OCI-LY3 (cell line): Measurements from ENCODE around the gene RHOBTB3.
A peak's percentile ranks its signal among the peaks of the same experiment; 100 is the strongest.

ENCODE experiments used
- H2AFZ ChIP-seq: fragments of 200-600, 300-600 bp; shearing (Covaris generic); 2 replicates; pipeline ENCODE4 v1.6.0; 2014; ENCODE audit warnings: antibody characterized with exemption, low read depth, low read length
- H3K27ac ChIP-seq: fragments of 200-600, 300-600 bp; sonication (generic); 2 replicates; pipeline ENCODE4 v1.5.1; 2014; ENCODE audit warnings: mild to moderate bottlenecking, low read length, moderate library complexity, mixed read lengths
- H3K27me3 ChIP-seq: fragments of 200-600, 300-600 bp; sonication (generic); 2 replicates; pipeline ENCODE4 v1.6.1; 2014; ENCODE audit warnings: low read depth, low read length, mixed read lengths
- H3K36me3 ChIP-seq: fragments of 200-600, 300-600 bp; sonication (generic); replicated peaks from 2 replicates; pipeline ENCODE3; 2014; ENCODE audit warnings: low read depth, low read length, mixed read lengths
- H3K4me1 ChIP-seq: fragments of 300-600, 200-600 bp; sonication (generic); 2 replicates; pipeline ENCODE4 v1.6.1; 2014; ENCODE audit warnings: low read length, mixed read lengths
- H3K4me2 ChIP-seq: fragments of 200-600, 300-600 bp; sonication (generic); 2 replicates; pipeline ENCODE4 v1.6.1; 2014; ENCODE audit warnings: low read length, mixed read lengths
- H3K4me3 ChIP-seq: fragments of 300-600, 200-600 bp; sonication (generic); 2 replicates; pipeline ENCODE4 v1.5.1; 2014; ENCODE audit warnings: antibody characterized with exemption, mild to moderate bottlenecking, low read length, moderate library complexity
- H3K79me2 ChIP-seq: fragments of 300-600, 200-600 bp; shearing (Covaris generic); 2 replicates; pipeline ENCODE4 v1.6.1; 2014; ENCODE audit warnings: mild to moderate bottlenecking, low read length, mixed read lengths
- H3K9ac ChIP-seq: fragments of 300-600, 200-600 bp; shearing (Covaris generic); 2 replicates; pipeline ENCODE4 v1.6.0; 2014; ENCODE audit warnings: mild to moderate bottlenecking, low read length, moderate library complexity
- H3K9me3 ChIP-seq: fragments of 200-600, 300-600 bp; shearing (Covaris generic); 2 replicates; pipeline ENCODE4 v1.6.1; 2014; ENCODE audit warnings: low read length, mixed read lengths; ENCODE audit not compliant: insufficient read depth
- H4K20me1 ChIP-seq: fragments of 200-600, 300-600 bp; sonication (generic); 2 replicates; pipeline ENCODE4 v1.6.1; 2016; ENCODE audit warnings: low read length, mixed read lengths; ENCODE audit not compliant: insufficient read depth
- CTCF ChIP-seq: fragments of 200-600, 300-600 bp; sonication (generic); IDR thresholded peaks from 2 replicates; pipeline ENCODE4 v1.5.1; 2014; ENCODE audit warnings: antibody characterized with exemption, low read length, low read depth
- EZH2phosphoT487 ChIP-seq: fragments of 200-600 bp; shearing (Covaris generic); IDR thresholded peaks from 2 replicates; pipeline ENCODE4 v1.6.1; 2018; ENCODE audit warnings: antibody characterized with exemption, mixed run types, low read depth

The RHOBTB3 gene

GRCh38 chr5:95817430-95817829 is 86.3 kb downstream of the RHOBTB3 start:
- Histone ChIP-seq H3K4me2 (peak overlapping the region; percentile 94; the same call in 1 of the 2 replicates), H3K4me1 (peaks cover 23% of the 10 kb centered on the region), H3K9me3 (no peaks in the 10 kb centered on the region), H3K27me3 (no peaks in the 10 kb centered on the region), H3K27ac (no peak overlapping the region), H4K20me1 (no peaks in the 10 kb centered on the region), H3K9ac (no peak overlapping the region), H3K36me3 (no peaks in the 10 kb centered on the region), H3K79me2 (no peaks in the 10 kb centered on the region), H3K4me3 (no peak overlapping the region), H2AFZ (no peak overlapping the region)
- TF ChIP-seq EZH2phosphoT487 (no peak), CTCF (no peak)

- Histone ChIP-seq H3K79me2 (no peaks in the 10 kb centered on the region), H2AFZ (peak overlapping the region; percentile 34; the same call in 1 of the 2 replicates), H3K9ac (peak overlapping the region; percentile 30; the same call in 1 of the 2 replicates), H3K27me3 (no peaks in the 10 kb centered on the region), H3K27ac (no peak overlapping the region), H3K36me3 (no peaks in the 10 kb centered on the region), H3K4me1 (peaks cover 32% of the 10 kb centered on the region), H3K4me2 (peak overlapping the region; percentile 94), H4K20me1 (no peaks in the 10 kb centered on the region), H3K4me3 (peak overlapping the region; percentile 70), H3K9me3 (no peaks in the 10 kb centered on the region)
- TF ChIP-seq CTCF: no peak
- TF ChIP-seq EZH2phosphoT487: no peak
Observed at GRCh38 chr5:95818181-95819147, 87.3 kb downstream of the RHOBTB3 start.

DNA sequence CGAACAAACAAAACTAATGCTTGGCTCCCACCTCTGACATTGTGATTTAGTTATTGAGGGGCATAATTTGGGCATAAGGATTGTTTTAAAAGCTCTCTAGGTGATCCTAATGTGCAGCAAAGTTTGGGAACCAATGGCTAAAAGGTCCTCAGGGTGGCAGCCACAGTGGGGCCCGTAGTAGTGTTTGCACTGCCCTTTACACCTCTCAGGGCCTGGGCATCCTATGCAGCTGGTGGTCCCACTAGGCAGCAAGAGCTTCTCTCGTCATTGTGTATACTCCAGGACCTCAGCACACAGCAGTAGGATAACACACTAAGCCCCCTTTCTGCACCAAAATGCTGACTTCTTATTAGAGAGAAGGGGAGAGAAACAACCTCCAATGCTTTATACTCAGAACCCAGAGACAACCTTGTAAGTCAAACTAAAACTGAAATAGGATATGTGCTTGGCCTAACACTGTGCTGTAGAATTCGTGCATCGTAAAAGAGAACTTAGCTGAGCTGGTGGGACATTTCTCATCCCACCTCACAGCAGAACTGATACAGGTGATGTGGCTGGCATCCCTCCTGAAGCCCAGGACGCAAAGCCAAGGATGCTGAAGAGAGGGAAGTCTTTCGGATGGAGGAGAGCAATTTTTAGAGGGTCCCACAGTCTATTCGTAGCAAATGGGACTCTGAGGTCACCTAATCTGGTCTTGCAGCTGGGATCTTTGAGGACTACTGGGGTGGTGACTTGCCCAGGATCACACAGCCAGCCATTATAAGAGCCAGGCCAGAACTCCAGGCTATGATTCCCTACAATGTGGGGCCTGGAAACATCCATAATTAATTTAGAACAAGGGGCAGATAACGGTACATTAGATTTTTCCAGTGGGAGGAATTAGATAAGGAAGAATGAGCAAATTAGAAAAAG is 90.2 kb downstream of the RHOBTB3 start:
- H3K27ac ChIP-seq: peak overlapping the region; percentile 76
- no peaks in the 10 kb centered on the region for H3K27me3 ChIP-seq
- TF ChIP-seq CTCF (no peak), EZH2phosphoT487 (no peak)
- peak overlapping the region; percentile 97 for H3K4me3 ChIP-seq
- H2AFZ ChIP-seq: no peak overlapping the region; the same call in 1 of the 2 replicates
- H3K79me2 ChIP-seq: no peaks in the 10 kb centered on the region
- peak overlapping the region; percentile 75 for H3K9ac ChIP-seq
- no peaks in the 10 kb centered on the region for H3K9me3 ChIP-seq
- H3K4me1 ChIP-seq: peaks cover 42% of the 10 kb centered on the region
- no peaks in the 10 kb centered on the region for H4K20me1 ChIP-seq
- no peaks in the 10 kb centered on the region for H3K36me3 ChIP-seq
- H3K4me2 ChIP-seq: peak overlapping the region; percentile 99
